GM21423 (cell line): ENCODE data around the gene PRKD1.

ENCODE experiments used
- ATAC-seq: cut with Tn5 transposase; IDR thresholded peaks from one replicate; pipeline ENCODE4 v1.9.1; 2021; ENCODE audit warnings: mild to moderate bottlenecking, moderate library complexity; ENCODE audit not compliant: unreplicated experiment

Gene PRKD1

DNA sequence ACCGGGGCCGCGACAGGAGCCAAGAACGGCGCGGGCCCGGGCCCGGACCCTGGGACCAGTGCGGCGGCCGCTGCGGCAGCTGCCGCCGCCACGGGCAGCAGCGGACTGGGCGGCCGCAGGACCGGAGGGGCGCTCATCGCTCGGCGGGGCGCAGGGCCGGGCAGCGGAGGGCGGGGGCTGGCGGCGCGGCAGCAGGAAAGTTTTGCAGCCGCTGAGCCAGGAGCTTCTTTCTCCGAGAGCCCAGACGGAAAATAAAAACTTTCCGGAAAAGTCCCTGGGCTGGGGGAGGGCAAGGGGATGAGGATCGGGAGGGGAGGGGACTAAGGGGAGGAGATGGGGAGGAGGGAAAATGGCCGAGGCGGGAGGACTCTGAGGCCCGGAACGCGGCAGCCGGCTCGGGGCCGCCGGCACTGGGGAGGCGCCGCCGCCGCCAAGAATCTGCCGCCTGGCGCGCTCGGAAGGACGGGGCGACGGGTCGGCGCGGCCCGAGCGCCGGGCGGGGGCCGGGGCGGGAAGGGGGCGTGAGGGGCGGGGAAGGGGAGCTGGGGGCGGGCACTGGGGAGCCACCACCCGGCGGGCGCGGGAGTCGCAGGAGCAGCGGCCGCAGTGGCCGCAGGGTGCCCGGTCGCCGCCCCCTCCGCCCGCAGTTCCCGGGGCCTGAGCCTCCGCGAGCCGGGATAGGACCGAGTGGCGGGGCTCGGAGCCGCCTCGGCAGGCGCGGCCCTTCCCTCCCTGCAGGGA, at the start of gene PRKD1:
PRKD1 (minus strand) TSS at position 472 of the 741 bp plus-strand sequence.
- peak; percentile 53 for ATAC-seq

DNA sequence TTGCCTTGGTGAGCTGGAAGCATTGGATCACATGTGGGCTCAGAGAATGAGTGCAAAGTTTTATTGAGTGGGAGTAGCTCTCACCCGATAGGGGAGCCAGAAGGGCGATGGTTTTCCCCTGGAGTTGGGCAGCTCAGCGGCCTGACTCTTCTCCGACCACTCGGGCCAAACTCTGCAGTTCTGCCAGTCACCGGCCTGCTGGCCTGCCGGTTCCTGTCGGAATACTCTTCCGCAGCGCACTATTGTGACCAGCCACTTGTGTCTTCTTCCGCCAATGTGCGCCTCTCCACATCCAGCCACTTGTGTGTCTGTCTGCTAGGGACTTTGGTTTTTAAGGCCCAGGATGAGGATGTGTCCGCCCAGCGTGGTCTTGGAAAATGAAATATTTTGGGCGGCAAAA, 43.5 kb upstream of the PRKD1 start:
- no peak for ATAC-seq

DNA sequence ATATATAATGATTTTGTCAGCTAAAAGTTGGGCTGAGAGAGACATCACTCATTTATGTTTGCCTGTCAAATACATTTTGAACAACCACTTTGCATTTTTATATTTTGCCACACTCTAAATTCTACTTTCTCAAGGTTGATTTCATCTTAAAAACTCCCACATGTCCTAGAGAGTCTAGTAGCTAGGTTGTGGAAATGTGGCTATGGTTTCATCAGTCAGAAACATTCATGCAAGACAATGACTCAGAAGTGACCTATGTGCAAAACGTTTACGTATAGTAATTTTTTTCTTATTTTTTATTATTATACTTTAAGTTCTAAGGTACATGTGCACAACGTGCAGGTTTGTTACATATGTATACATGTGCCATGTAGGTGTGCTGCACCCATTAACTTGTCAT, 27.4 kb upstream of the PRKD1 start:
- no peak for ATAC-seq

DNA sequence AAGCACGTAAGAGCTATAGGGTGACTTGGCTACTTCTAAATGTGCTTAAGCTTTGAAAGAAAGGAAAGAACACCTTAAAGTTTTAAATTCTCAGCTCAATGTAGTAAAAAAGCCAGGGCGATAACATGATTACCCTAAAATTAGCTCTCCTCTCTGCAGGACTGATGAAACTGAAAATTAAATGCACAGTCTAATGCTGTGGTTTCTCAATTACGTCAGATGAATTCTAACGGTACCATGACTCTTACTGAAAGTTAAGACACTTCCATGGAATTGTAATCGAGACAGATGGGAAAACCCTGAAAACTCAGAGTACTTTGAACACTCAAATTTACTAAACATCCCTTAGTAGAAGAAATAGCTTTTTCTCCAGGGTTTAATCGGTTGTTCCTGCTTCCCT, 25.9 kb upstream of the PRKD1 start:
- ATAC-seq = no peak

DNA sequence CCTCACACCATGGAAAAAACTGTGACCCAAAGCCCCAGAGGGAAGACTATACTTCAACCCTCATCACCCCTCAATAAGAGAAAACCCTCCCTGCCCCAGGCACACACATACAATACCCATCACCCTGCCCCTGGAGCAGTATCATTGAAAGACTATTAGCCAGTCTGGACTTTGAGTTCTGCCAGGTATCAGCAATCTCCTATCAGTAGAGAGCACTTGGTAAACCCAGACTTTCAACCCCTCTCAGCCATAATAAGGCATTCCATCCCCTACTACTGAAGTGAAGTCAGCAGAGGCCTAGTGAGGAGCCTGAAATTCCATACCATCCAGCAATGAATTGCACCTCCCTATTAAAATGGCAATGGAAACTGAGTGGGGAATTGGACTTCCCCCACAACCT, 16.4 kb upstream of the PRKD1 start:
- no peak for ATAC-seq

DNA sequence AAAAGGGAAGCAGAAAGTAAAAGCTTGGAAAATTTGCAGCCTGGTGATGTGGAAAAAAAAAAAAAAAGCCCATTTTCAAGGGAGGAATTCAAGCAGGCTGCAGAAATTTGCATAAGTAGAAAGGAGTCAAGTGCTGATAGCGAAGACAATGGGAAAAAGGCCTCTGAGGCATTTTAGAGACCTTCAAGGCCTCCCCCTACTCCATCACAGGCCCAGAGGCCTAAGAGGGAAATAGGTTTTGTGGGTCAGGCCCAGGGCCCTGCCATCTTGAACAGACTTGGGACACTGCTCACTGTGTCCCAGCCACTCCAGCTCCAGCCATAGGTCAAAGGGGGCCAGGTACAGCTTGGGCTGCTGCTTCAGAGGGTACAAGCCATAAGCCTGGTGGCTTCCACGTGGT, 13.8 kb upstream of the PRKD1 start:
- ATAC-seq = no peak

DNA sequence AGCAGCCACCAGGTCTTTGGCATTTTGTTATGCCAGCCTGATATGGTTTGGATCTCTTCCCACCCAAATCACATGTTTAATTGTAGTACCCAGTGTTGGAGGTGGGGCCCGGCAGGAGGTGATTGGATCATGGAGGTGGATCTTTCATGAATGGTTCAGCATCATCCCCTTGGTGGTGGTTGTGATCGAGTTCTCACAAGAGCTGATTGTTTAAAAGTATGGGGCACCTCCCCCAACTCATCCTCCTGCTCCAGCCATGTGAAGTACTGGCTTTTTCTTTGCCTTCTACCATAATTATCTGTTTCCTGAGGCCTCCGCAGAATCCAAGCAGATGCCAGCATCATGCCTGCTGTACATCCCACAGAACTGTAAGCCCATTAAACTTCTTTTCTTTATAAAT, 12.8 kb upstream of the PRKD1 start:
- ATAC-seq = no peak

DNA sequence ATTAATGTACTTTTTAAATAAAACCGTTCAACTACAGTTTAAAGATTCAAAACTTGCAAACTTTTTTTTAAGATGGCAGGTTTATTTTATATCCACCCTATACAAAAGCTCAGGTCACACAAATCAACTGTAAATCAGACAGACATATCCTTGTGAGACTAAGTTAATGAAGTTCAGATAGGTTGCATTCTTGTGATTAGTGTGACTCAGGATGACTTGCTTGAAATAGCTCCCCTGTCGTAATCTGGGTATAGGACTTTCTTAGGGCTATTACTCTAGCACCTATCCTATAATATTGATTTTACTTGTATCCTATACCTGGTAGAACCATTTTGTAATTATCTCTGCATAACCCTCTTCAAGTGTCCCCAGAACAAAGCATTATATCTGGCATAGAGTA, 9.5 kb upstream of the PRKD1 start:
- no peak for ATAC-seq

DNA sequence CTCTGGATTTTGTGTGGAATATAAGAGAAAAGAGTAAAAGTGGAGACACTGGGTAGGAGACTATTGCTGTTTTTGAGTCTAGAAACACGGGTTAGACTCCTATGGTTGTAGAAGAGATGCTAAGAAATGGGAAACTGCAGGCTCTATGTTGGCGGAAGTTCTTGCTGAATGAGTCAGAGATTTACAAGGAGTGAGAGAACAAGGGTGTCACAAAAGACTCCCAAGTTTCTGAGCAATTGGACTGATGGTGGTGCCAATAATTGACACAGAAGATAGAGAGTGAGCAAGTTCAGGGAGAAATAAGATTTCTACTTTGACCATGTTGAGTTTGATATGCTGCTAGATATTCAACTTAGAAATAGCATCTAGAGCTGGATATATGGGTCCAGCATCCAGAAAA, 2.6 kb upstream of the PRKD1 start:
- no peak for ATAC-seq

DNA sequence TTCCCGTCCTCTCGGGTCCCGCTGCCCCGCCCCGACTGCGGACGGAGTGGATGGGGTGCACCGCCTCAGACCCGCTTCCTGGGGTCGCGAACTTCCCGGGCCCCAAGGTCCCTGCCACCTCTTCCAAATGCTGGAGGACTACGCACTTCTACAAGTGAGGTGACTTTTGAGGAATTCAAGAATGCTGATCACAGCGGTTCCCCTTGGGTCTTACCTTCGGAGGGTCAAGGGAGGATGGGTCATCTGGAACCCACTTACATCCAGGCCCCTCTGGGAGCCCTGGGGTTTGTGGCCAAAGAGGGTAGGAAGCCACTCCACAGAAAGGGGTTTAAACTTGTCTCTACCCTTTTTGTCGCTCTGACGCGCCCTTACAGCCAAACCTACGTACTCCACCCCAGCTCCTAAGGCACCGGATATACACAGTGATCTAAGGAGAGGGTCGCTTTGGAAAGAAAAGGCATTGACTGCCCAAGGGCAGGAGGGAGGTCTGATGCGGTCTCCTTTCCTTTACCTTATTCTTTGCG, 532 bp upstream of the PRKD1 start:
- no peak for ATAC-seq

DNA sequence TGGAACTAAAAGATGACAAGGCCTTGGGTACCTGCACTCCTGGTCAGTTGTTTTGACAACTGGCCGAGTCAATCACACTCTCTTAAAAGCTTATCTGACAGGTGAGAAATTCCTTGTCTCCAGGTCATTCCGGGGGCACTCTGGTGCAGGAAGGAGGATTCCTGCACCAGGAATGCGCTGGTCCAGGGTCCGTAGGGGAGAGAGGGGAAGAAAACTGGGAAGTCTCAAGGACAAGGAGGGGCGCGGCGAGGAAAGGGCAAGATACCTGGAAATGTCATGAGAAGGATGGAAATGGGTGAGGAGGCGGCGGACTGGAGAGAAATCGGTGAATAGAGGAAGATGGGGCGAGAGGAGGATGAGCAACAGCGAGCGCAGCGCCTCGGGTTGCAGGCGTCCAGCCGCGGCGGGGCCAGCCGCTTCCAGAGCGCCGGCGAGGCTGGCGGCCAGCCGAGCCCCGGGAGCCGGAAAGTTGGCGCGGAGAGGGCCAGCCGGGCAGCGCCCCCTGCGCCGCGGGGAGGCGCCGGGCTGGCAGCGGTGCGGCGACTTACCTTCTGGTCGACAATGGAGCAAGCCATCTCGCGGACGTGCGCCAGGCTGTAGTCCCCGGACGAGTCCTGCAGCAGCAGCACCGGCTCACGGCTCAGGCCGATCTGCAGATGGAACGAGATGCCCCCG, 809 bp downstream of the PRKD1 start:
- peak; percentile 41 for ATAC-seq

DNA sequence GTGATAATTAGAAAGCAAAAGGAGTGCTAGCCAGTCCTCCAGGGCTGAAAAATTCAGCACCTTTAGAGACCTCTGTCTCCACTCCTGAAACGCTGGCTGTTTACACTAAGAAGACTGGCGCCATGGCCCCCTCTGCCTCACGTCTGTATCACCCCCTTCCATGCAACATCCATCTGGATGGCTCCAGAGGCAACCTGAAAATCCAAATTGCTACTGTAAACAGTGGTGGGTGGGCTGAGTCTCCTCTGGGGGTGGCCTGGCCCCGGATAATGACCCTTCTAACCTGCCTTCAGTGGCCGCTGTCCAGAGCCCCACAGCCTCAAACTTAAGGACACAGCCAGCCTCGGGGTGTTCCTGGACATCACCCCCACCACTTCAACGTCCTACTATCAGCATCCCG, 1.4 kb downstream of the PRKD1 start:
- ATAC-seq = no peak

DNA sequence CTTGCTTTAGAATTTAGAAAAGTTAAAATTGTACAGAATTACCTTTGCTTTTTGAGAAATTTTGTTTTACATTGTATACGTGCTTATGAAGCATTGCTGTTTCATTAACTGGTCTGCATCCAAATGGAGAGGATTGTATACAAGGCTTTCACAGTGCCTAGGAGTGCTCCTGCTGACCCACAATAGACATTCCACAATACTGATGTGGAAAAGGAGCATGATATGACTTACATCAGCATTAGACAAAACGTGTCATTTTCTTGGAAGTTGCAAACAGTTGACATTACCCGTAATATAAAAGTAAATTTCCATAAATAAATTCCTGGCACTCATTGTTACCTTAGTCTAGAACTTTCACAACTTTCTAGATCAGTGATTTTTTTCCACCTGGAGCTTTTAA, 1.9 kb downstream of the PRKD1 start:
- ATAC-seq = no peak

DNA sequence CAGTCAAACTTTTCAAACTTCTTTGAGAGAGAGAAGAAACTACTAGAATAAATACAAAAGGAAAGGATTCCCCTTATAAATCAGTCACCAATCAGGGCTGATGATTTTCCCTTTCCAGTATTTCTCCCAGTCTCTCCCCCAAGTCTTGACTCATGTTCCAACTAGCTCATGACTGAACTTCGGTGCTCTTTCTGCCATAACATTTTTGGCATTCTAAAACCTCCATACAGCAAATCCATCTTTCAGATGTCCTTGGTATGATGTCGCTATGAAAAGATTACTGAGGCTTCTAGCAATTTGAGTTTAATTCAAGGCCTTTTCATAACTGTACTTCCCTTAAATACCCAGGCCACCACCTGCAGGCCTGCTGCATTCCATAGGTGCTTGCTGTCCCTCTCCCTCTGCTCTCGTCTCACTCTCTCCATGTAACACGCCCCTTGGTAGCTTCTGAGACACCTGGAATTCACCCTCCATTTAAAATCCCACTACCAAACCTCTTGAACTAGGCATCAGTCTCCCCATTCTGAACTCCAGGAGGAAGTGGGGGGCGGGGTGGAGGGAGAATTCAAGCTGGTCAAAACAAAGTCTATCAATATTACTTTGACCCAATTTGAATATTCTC, 2.4 kb downstream of the PRKD1 start:
- ATAC-seq = no peak

DNA sequence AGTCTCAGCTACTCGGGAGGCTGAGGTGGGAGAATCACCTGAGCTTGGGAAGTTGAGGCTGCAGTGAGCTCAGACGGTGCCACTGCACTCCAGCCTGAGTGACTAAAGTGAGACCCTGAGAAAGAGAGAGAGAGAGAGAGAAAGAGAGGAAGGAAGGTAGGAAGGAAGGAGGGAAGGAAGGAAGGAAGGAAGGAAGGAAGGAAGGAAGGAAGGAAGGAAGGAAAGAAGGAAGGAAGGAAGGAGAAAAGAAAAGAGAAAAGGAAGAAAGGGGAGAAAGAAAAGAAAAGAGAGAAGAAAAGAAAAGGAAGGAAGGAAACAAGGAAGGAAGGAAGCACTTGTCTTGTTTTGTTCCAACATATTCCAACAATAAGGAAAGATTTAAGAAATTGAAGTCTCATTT, 7.8 kb downstream of the PRKD1 start:
- ATAC-seq = no peak

DNA sequence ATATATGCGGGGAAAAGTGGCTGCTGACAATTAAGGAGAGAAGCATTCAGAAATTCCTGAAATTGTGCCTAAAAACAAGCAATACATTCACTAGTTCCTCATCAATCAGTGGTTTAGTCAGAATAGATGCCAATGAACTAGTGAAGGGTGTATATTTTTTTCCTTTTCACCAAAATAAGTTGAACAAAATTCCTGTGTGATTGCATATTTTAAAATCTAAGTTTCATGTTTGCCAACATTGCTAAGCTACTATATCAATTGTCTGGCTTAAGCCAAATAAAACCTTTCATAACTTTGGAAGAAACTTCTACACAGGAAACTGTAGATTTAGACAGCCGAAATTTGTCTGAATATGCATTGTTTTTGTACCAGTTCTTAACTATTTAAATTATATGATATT, 8.7 kb downstream of the PRKD1 start:
- no peak for ATAC-seq

DNA sequence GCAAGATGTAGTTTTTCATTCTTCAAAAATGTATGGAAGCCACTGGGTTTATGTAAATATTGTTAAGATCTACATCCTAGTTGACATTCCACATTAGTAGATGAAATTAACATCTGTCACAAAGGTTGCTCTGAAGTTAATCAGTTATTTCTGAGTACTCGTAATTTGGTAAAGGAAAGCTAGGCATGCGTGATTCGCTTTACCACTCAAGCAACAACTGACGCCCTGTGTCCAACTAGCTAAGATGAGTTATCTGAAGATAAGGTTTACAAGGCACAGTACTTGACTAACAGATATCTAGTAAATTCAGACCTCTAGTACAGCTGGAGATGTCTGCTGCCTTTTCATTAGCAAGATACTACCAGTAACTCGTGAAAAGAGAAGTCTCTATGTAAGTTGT, 14.1 kb downstream of the PRKD1 start:
- ATAC-seq = no peak

DNA sequence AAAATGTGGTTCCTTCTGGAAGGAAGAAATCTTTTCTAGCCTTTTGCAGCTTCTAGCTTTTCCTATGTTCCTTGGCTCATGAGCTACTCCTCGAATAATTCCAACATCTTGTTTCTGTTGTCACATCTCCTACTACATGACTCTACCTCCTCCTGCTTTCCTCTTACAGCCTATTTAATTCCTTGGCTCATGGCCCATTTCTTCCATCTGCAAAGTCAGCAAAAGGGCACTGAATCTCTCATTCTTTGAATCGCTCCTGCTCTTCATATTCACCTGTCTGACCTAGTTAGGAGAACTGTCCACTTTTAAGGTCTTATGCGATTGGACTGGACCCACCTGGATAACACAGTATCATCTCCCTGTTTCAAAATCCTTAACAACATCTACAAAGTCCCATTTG, 15.8 kb downstream of the PRKD1 start:
- ATAC-seq = no peak

DNA sequence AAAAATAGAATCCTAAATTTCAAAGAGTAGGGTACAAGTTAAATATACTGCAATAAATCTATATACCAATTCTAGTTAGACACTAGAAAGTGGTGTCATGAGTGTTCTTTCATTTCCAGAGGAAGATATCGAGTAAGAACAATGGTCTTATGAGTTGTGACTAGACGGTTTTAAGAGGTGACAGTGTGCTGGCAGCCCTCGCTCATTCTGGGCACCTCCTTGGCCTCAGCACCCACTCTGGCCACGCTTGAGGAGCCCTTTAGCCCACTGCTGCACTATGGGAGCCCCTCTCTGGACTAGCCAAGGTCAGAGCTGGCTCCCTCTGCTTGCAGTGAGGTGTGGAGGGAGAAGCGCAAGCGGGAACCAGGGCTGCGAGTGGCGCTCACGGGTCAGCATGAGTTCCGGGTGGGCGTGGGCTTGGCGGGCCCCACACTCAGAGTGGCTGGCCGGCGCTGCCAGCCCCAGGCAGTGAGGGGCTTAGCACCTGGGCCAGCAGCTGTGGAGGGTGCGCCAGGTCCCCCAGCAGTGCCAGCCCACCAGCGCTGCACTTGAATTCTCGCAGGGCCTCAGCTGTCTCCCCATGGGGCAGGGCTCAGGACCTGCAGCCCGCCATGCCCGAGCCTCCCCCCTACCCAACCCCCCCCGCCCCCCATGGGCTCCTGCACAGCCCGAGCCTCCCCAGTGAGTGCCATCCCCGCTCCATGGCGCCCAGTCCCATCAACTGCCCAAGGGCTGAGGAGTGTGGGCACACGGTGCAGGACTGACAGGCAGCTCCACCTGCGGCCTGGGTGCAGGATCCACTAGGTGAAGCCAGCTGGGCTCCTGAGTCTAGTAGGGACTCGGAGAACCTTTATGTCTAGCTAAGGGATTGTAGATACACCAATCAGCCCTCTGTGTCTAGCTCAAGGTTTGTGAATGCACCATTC, 18.7 kb downstream of the PRKD1 start:
- no peak for ATAC-seq

DNA sequence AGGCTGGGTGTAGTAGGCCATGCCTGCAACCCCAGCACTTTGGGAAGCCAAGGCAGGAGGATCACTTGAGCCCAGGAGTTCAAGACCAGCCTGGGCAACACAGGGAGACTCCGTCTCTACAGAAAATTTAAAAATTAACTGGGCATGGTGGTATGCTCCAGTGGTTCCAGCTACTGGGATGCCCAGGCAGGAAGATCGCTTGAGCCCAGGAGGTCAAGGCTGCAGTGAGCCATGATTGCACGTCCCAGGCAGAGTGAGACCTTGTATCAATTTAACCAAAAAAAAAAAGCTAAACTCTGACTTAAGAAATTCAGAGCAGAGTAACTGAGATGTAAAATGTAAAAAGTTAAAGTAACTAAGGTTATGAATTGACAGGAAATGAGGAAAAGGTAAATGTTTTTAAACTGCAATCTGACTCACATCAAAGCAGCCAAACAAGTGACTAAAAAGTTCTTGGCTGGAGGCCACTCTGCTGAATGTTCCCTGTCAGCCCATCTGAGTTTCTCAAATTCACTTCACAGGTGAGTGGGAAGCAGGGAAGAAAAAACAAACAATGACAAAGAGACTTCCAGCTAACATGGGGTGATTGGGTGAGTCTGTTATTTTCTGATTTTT, 21.3 kb downstream of the PRKD1 start:
- no peak for ATAC-seq

DNA sequence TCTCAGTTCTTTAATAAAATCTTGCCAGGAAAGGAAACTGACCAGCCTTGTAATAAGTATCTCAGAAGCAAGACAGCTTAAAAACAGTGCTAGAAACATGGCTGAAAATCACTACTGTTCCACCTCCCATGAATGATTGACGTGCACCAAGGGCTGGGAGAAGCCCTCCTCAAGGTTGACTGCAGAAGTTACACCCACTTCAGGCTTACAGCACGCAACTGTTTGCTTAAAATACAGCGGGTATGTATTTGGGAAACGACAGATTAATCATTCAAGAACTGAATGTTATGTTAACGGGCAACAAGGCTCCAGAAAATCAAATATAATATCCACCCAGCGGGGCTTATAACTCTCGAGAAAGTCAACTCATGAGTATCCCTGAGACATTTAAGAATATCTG, 22.1 kb downstream of the PRKD1 start:
- no peak for ATAC-seq
